ENCODE measurements around the gene TRIML1. TPM values are rescaled to one million over a fixed set of nuclear protein-coding genes. Genes with fewer than 3 reads are reported as not detected.

The TRIML1 gene
- total RNA-seq, 1 donor from 2014 or later, result not detected

DNA sequence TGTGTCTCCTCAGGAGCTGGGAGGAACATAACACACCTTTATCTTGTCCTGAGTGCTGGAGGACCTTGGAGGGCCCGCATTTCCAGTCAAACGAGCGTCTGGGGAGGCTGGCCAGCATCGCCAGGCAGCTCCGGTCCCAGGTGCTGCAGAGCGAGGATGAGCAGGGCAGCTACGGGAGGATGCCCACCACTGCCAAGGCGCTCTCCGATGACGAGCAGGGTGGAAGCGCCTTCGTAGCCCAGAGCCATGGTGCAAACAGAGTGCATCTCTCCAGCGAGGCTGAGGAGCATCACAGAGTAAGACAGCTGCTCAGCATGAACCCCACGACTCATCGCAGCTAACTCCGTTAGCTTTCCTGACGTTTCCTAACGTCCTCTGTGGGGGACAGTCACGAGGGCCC, 430 bp downstream of the TRIML1 start:
- Mint-ChIP-seq H3K4me1 (ENCODE audit: low read depth) (peaks cover 7% of the 10 kb centered on the region), H3K36me3 (ENCODE audit: low read depth) (no peaks in the 10 kb centered on the region), H3K27ac (ENCODE audit: unreplicated experiment) (no peak overlapping the region), H3K27me3 (ENCODE audit: low read depth) (no peaks in the 10 kb centered on the region), H3K9me3 (ENCODE audit: low read depth) (no peaks in the 10 kb centered on the region), H3K4me3 (ENCODE audit: unreplicated experiment) (no peak overlapping the region)
- peak; percentile 62 for DNase-seq (ENCODE audit: low spot score)
- TF ChIP-seq, protein P1, sequence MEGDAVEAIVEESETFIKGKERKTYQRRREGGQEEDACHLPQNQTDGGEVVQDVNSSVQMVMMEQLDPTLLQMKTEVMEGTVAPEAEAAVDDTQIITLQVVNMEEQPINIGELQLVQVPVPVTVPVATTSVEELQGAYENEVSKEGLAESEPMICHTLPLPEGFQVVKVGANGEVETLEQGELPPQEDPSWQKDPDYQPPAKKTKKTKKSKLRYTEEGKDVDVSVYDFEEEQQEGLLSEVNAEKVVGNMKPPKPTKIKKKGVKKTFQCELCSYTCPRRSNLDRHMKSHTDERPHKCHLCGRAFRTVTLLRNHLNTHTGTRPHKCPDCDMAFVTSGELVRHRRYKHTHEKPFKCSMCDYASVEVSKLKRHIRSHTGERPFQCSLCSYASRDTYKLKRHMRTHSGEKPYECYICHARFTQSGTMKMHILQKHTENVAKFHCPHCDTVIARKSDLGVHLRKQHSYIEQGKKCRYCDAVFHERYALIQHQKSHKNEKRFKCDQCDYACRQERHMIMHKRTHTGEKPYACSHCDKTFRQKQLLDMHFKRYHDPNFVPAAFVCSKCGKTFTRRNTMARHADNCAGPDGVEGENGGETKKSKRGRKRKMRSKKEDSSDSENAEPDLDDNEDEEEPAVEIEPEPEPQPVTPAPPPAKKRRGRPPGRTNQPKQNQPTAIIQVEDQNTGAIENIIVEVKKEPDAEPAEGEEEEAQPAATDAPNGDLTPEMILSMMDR (IDR thresholded peaks at IDR 0.05), result no peak

DNA sequence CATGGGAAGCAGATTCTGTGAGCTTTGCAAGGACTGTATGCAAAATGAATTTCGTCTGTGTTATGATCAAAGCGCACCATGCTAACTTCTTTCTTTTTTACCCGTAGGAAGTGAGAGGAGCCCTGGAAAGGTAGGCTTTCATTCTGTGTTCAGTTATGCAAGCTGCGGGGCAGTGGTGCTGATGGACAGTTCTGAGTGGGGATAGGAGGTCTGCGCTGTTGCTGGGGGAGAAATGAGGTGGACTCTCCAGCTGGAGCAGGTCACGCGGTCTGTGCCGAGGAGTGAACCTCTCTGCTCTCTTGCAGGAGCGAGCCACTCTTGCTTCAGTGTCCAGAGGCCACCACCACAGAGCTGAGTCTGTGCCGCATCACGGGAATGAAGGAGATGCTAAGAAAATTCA, 4.5 kb downstream of the TRIML1 start:
- DNase-seq (ENCODE audit: low spot score), result peak; percentile 51
- H3K27me3 Mint-ChIP-seq (ENCODE audit: low read depth), result no peaks in the 10 kb centered on the region
- TF ChIP-seq, protein P1 (IDR thresholded peaks at IDR 0.05), result no peak
- no peak overlapping the region for H3K27ac Mint-ChIP-seq (ENCODE audit: unreplicated experiment)
- no peak overlapping the region for H3K4me3 Mint-ChIP-seq (ENCODE audit: unreplicated experiment)
- H3K36me3 Mint-ChIP-seq (ENCODE audit: low read depth), result no peaks in the 10 kb centered on the region
- no peaks in the 10 kb centered on the region for H3K9me3 Mint-ChIP-seq (ENCODE audit: low read depth)
- H3K4me1 Mint-ChIP-seq (ENCODE audit: low read depth), result peaks cover 14% of the 10 kb centered on the region

DNA sequence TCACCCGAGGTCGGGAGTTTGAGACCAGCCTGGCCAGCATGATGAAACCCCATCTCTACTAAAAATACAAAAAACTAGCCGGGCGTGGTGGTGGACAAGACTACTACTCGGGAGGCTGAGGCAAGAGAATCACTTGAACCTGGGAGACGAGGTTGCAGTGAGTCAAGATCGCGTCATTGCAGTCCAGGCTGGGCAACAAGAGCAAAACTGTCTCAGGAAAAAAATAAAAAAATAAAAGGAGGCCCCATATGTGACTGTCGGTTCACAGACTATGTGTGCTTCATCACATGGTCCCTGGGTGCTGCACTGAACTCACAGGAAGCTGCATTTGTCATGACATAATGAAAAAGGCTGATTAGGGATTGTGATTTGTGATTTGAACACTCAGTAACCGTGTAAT, 6.4 kb downstream of the TRIML1 start:
- TF ChIP-seq, protein P1 (IDR thresholded peaks at IDR 0.05), result no peak
- no peaks in the 10 kb centered on the region for H3K36me3 Mint-ChIP-seq (ENCODE audit: low read depth)
- H3K27me3 Mint-ChIP-seq (ENCODE audit: low read depth), result no peaks in the 10 kb centered on the region
- DNase-seq (ENCODE audit: low spot score), result peak; percentile 13
- H3K9me3 Mint-ChIP-seq (ENCODE audit: low read depth), result no peaks in the 10 kb centered on the region
- H3K4me3 Mint-ChIP-seq (ENCODE audit: unreplicated experiment), result no peak overlapping the region
- H3K4me1 Mint-ChIP-seq (ENCODE audit: low read depth), result peaks cover 10% of the 10 kb centered on the region
- H3K27ac Mint-ChIP-seq (ENCODE audit: unreplicated experiment), result no peak overlapping the region

DNA sequence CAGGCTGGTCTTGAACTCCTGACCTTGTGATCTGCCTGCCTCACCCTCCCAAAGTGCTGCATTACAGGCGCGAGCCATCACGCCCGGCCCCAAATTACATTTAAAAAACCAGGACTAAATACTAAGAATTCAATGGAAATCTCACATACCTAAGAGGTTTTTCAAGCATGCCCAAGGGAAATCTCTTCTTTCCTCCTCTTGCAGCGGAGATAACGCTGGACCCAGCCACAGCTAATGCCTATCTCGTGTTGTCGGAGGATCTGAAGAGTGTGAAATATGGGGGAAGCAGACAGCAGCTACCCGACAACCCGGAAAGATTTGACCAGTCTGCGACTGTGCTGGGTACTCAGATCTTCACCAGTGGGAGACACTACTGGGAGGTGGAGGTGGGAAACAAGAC, 7.4 kb downstream of the TRIML1 start:
- peak; percentile 22 for DNase-seq (ENCODE audit: low spot score)
- no peaks in the 10 kb centered on the region for H3K9me3 Mint-ChIP-seq (ENCODE audit: low read depth)
- no peak overlapping the region for H3K27ac Mint-ChIP-seq (ENCODE audit: unreplicated experiment)
- TF ChIP-seq, protein P1 (IDR thresholded peaks at IDR 0.05), result no peak
- H3K4me1 Mint-ChIP-seq (ENCODE audit: low read depth), result peaks cover 8% of the 10 kb centered on the region
- H3K4me3 Mint-ChIP-seq (ENCODE audit: unreplicated experiment), result no peak overlapping the region
- H3K36me3 Mint-ChIP-seq (ENCODE audit: low read depth), result no peaks in the 10 kb centered on the region
- H3K27me3 Mint-ChIP-seq (ENCODE audit: low read depth), result no peaks in the 10 kb centered on the region

DNA sequence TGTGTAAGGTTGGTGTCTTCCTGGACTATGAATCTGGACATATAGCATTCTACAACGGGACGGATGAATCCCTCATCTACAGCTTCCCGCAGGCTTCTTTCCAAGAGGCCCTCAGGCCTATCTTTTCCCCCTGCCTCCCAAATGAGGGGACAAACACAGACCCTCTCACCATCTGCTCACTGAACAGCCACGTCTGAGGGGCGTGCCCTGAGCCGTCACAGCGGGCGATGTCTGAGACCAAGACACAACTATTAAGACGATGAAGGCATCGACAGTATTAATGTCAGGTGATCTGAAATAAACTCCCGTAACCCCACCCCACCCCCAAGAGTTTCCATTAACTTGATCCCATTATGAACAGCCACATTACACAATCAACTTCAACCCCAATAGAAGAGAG, 7.9 kb downstream of the TRIML1 start:
- peak; percentile 60 for DNase-seq (ENCODE audit: low spot score)
- Mint-ChIP-seq H3K36me3 (ENCODE audit: low read depth) (no peaks in the 10 kb centered on the region), H3K9me3 (ENCODE audit: low read depth) (no peaks in the 10 kb centered on the region), H3K27ac (ENCODE audit: unreplicated experiment) (no peak overlapping the region), H3K4me1 (ENCODE audit: low read depth) (peaks cover 8% of the 10 kb centered on the region), H3K27me3 (ENCODE audit: low read depth) (no peaks in the 10 kb centered on the region), H3K4me3 (ENCODE audit: unreplicated experiment) (no peak overlapping the region)
- TF ChIP-seq, protein P1 (IDR thresholded peaks at IDR 0.05), result no peak

All from chondrocyte (in vitro differentiated cells).